Memory B cell (primary cell): ENCODE measurements around the gene USP35.

Experiments used
- ATAC-seq: fragments of 150-1000 bp; cut with Tn5 transposase; 2 replicates; pipeline ENCODE4 v1.10.0; 2021; ENCODE audit warnings: low read depth, mild to moderate bottlenecking, moderate library complexity
- DNase-seq, 2 donors: peaks; one replicate each; pipeline ENCODE4 v3.0.0; 2022; ENCODE audit warnings: low spot score in 2 of 2
- H3K27ac Mint-ChIP-seq: one replicate; pipeline ENCODE4 v1.8.0; 2022; ENCODE audit warnings: mild to moderate bottlenecking, moderate library complexity, mixed read lengths
- H3K27me3 Mint-ChIP-seq: one replicate; pipeline ENCODE4 v1.8.0; 2022; ENCODE audit warnings: mixed read lengths
- H3K36me3 Mint-ChIP-seq: one replicate; pipeline ENCODE4 v1.8.0; 2022; ENCODE audit warnings: mild to moderate bottlenecking, mixed read lengths
- H3K4me1 Mint-ChIP-seq: one replicate; pipeline ENCODE4 v1.8.0; 2022; ENCODE audit warnings: mixed read lengths
- H3K4me3 Mint-ChIP-seq: one replicate; pipeline ENCODE4 v1.8.0; 2022; ENCODE audit warnings: mild to moderate bottlenecking, moderate library complexity, mixed read lengths
- H3K9me3 Mint-ChIP-seq: one replicate; pipeline ENCODE4 v1.8.0; 2022; ENCODE audit warnings: mixed read lengths

Gene USP35

DNA sequence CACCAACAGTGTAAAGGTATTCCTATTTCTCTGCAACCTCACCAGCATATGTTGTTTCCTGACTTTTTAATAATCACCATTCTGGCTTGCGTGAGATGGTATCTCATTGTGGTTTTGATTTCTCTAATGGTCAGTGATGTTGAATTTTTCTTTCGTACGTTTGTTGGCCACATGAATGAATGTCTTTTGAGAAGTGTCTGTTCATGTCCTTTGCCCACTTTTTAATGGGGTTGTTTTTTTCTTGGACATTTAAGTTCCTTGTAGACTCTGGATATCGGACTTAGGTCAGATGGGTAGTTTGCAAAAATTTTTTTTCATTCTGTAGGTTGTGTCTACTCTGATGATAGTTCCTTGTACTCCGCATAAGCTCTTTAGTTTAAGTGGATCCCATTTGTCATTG is 22.8 kb downstream of the USP35 start:
- no peak for ATAC-seq
- H3K4me3 Mint-ChIP-seq: no peak overlapping the region
- no peaks in the 10 kb centered on the region for H3K9me3 Mint-ChIP-seq
- no peaks in the 10 kb centered on the region for H3K36me3 Mint-ChIP-seq
- H3K27me3 Mint-ChIP-seq: no peaks in the 10 kb centered on the region
- no peaks in the 10 kb centered on the region for H3K4me1 Mint-ChIP-seq
- no peak overlapping the region for H3K27ac Mint-ChIP-seq
- DNase-seq: no peak

- Mint-ChIP-seq H3K36me3 (peaks cover 4% of the 10 kb centered on the region), H3K9me3 (no peaks in the 10 kb centered on the region), H3K4me3 (no peak overlapping the region), H3K4me1 (no peaks in the 10 kb centered on the region), H3K27me3 (no peaks in the 10 kb centered on the region), H3K27ac (no peak overlapping the region)
- DNase-seq (no peak), ATAC-seq (no peak)
Measured at GRCh38 chr11:78212586-78213371, 24.1 kb downstream of the USP35 start.

DNA sequence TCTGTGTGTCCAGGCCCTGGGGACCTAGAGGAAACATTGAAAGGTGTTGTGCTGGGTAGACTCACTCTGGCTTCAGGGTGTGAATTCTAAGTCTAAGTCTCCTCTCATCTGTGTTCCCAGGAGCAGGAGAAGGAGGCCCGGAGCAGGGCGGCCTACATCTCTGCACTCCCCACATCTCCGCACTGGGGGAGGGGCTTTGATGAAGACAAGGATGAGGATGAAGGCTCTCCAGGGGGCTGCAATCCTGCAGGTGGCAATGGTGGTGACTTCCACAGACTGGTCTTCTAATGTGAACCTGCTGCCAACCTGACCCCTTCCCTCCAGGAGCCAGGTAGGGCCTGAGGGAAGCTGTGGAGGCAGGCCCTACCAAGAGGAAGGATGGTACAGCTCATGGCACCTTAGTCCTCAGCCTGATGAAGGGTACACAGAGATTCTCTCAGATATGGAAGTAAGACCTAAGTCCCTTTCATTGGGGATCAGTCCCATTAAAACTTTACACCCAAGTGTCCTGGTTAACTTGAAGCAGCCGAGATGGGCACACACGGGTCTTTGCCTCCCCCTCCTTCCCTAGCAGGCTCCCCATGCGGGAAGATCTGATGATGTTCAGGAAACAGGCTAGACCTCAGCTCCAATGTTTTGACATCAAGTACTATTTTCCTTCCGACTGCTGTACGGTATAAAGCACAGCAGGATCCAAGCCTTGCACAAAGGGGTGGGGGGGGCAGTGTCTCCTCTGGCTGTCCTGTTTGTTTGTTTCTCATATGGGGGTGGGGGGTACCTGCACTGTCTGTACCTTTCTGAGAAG is 25.0 kb downstream of the USP35 start:
- DNase-seq (no peak), ATAC-seq (no peak)
- no peak overlapping the region for H3K4me3 Mint-ChIP-seq
- H3K9me3 Mint-ChIP-seq: no peaks in the 10 kb centered on the region
- peaks cover 12% of the 10 kb centered on the region for H3K36me3 Mint-ChIP-seq
- no peaks in the 10 kb centered on the region for H3K4me1 Mint-ChIP-seq
- no peaks in the 10 kb centered on the region for H3K27me3 Mint-ChIP-seq
- H3K27ac Mint-ChIP-seq: no peak overlapping the region

DNA sequence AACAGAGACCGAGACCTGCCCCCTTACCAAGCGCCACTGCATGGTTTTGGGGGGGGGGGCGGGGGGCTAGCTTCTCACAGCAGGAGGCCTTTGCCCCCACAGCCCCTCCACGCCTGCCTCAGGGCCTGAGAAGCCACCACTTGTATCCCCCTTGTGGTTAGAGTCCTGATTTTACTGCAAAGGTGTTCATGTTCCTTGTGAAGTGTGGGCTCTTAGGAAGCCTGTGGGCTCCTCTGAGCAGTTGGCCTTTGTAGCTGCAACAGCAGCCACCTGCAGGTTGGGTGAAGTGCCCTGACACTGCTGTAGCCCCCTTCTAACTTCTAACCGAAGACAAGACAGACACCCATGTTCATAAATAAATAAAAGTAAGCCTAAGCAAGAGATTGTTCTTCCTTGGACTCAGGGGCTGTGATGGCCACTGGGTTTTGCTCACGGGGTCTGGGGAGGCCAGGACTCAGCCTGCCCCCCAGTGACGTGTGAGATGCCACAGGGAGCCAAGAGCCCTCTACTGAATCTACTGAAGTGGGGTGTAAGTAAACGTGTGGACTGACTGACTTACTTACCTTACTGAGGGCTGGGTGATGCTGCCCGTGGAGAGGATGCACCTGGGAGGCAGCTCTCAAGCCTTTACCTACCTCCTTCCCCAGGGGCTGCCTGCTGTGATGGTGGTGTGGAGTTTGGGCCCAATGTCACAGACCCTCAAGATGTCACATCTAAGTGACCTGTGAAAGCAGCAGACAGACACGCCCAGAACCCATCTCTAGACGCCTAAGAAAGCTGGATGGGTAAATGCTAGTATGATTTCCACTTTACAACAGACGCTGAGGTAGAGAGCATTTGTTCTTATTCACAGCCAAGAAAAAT is 25.8 kb downstream of the USP35 start:
- H3K9me3 Mint-ChIP-seq: no peaks in the 10 kb centered on the region
- ATAC-seq: no peak
- H3K4me1 Mint-ChIP-seq: no peaks in the 10 kb centered on the region
- peaks cover 19% of the 10 kb centered on the region for H3K36me3 Mint-ChIP-seq
- H3K27me3 Mint-ChIP-seq: no peaks in the 10 kb centered on the region
- DNase-seq: no peak
- H3K4me3 Mint-ChIP-seq: no peak overlapping the region
- no peak overlapping the region for H3K27ac Mint-ChIP-seq

- H3K9me3 Mint-ChIP-seq: no peaks in the 10 kb centered on the region
- H3K27ac Mint-ChIP-seq: no peak overlapping the region
- peaks cover 25% of the 10 kb centered on the region for H3K36me3 Mint-ChIP-seq
- DNase-seq (no peak), ATAC-seq (no peak)
- no peak overlapping the region for H3K4me3 Mint-ChIP-seq
- H3K4me1 Mint-ChIP-seq: no peaks in the 10 kb centered on the region
- H3K27me3 Mint-ChIP-seq: no peaks in the 10 kb centered on the region
Measured at GRCh38 chr11:78216021-78216420, 27.3 kb downstream of the USP35 start.

- Mint-ChIP-seq H3K4me1 (peaks cover 3% of the 10 kb centered on the region), H3K9me3 (no peaks in the 10 kb centered on the region), H3K27me3 (no peaks in the 10 kb centered on the region), H3K36me3 (peaks cover 32% of the 10 kb centered on the region), H3K27ac (peak overlapping the region; percentile 56), H3K4me3 (no peak overlapping the region)
- ATAC-seq (no peak), DNase-seq (no peak)
Measured at GRCh38 chr11:78216571-78217287, 28.0 kb downstream of the USP35 start.

DNA sequence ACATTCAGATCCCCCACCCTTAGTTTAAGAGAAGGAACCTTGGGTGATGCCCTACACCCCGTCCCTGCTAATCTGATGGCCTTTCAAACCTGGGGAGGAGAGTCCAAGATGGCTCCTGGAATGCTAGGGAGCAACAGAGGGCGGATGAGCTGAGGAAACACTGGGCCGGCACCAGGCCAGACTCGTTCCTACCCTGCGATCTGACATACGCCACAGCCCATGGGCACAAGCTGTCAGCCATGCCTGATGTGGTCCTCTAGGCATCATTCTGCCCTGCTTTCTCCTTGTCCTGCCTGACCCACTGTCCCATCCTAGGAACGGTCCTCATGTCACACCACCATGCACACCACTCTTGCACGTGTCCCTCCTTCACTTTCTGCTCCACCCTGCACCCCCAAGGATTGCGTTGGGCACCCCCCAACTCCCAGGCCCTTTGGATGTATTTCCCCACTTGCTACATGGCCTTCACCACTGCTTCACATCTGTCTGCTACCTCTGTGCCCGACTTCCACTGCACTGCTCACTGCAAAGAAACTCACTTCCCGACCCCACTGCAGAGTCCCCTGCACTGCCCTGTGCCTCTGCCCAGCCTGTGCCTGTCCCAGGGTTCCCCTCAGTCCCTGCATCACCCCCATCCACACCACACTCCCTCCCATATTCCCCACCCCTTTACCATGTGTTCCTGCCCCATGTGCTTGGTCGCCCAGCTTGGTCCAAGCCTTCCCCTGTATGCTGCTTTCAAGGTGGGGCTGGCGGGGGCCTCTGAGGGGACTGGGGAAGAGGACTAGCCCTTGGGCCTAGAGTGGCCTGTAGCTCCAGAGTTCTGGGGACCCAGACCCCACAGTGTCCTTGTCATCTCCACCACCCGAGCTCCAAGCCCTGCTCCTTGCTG is 29.2 kb downstream of the USP35 start:
- no peak for DNase-seq
- no peak for ATAC-seq
- peaks cover 3% of the 10 kb centered on the region for H3K4me1 Mint-ChIP-seq
- H3K9me3 Mint-ChIP-seq: no peaks in the 10 kb centered on the region
- H3K4me3 Mint-ChIP-seq: no peak overlapping the region
- H3K36me3 Mint-ChIP-seq: peaks cover 32% of the 10 kb centered on the region
- H3K27me3 Mint-ChIP-seq: no peaks in the 10 kb centered on the region
- peak overlapping the region; percentile 56 for H3K27ac Mint-ChIP-seq

DNA sequence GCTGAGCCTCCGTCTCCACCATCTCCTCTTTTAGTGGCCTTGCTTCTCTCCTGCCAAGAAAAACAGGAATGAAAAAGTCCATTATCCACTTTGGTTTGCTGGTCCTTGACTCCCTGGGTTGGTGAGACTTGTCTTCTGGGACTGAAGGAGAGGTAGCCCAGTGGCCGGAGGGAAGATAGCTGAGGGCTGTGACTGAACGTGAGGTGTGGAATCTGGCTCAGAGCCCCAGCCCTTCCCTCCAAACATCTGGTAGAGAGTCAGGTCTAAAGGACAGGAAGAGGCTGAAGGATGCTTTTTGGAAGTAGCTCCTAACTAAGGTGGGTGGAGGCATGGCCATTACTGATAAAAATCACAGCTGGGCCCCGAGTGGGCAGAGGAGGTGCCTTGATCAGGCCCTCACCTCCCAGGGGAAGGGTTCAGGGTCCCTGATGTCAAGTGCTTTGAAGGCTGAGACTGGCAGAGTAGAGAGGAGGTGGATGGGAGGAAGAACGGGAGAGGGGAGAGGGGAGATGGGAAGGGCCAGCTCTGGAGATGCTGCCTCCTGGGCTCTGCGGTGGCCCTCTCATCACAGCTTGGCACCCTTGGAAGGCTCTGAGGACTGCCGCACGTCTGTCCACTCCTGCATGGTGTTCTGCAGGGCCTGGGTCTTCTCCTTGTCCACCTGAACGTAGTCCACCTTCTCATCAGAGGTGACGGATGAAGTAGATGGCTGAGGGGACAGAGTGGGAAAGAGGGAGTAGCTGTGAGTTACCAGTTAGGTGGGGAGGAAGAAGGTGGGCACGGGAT is 30.2 kb downstream of the USP35 start:
- Mint-ChIP-seq H3K4me3 (no peak overlapping the region), H3K36me3 (peaks cover 32% of the 10 kb centered on the region), H3K27me3 (no peaks in the 10 kb centered on the region), H3K4me1 (peaks cover 13% of the 10 kb centered on the region), H3K9me3 (no peaks in the 10 kb centered on the region), H3K27ac (peak overlapping the region; percentile 16)
- ATAC-seq (no peak), DNase-seq (no peak)

GRCh38 chr11:78219493-78220217 is 30.9 kb downstream of the USP35 start:
- Mint-ChIP-seq H3K9me3 (no peaks in the 10 kb centered on the region), H3K27me3 (no peaks in the 10 kb centered on the region), H3K4me1 (peaks cover 16% of the 10 kb centered on the region), H3K4me3 (no peak overlapping the region), H3K27ac (no peak overlapping the region), H3K36me3 (peaks cover 35% of the 10 kb centered on the region)
- no peak for DNase-seq
- ATAC-seq: no peak

GRCh38 chr11:78220218-78221157 is 31.8 kb downstream of the USP35 start:
- DNase-seq (no peak), ATAC-seq (no peak)
- peaks cover 25% of the 10 kb centered on the region for H3K4me1 Mint-ChIP-seq
- peaks cover 43% of the 10 kb centered on the region for H3K36me3 Mint-ChIP-seq
- H3K9me3 Mint-ChIP-seq: no peaks in the 10 kb centered on the region
- no peak overlapping the region for H3K27ac Mint-ChIP-seq
- no peaks in the 10 kb centered on the region for H3K27me3 Mint-ChIP-seq
- no peak overlapping the region for H3K4me3 Mint-ChIP-seq
